Tibial artery (tissue), 4 donors: ENCODE data around the gene CPTP.

Experiments
- DNase-seq, 2 donors: peaks; one replicate each; pipeline ENCODE4 v3.0.0-alpha.2; 2019
- H3K27ac ChIP-seq, 2 donors: fragments of 200-600 bp; sonication (generic) in 1 of 2; 1 replicate in 1 of 2; 2 replicates in 1 of 2; pipeline ENCODE4 v1.5.1; 2018 to 2019; ENCODE audit warnings: mild to moderate bottlenecking in 1 of 2
- H3K27me3 ChIP-seq, 2 donors: fragments of 200-600 bp; sonication (generic) in 1 of 2; one replicate each; pipeline versions ENCODE4 v1.5.1 to v1.6.0; 2016 to 2019
- H3K36me3 ChIP-seq, 3 donors: fragments of 200-600 bp; sonication (generic) in 2 of 3; one replicate each; pipeline ENCODE4 v1.5.1; 2016 to 2019; ENCODE audit warnings: mild to moderate bottlenecking in 2 of 3
- H3K4me1 ChIP-seq, 4 donors: fragments of 200-600 bp; sonication (generic) in 2 of 4; 1 replicate in 3 of 4; 2 replicates in 1 of 4; pipeline ENCODE4 v1.5.1; 2016 to 2019
- H3K4me3 ChIP-seq, 2 donors: fragments of 200-600 bp; sonication (generic) in 1 of 2; 1 replicate in 1 of 2; 2 replicates in 1 of 2; pipeline ENCODE4 v1.5.1; 2018 to 2019; ENCODE audit warnings: mild to moderate bottlenecking in 2 of 2
- H3K9me3 ChIP-seq, 3 donors: fragments of 200-600 bp; sonication (generic) in 1 of 3; one replicate each; pipeline ENCODE4 v1.5.1; 2016 to 2019
- CTCF ChIP-seq, 2 experiments: fragments of 200-600 bp in 1 of 2; fragments of 450-650 bp in 1 of 2; IDR thresholded peaks; one replicate each; pipeline ENCODE4 v1.5.1; 2017 to 2019; ENCODE audit warnings: antibody characterized with exemption in 2 of 2, mild to moderate bottlenecking in 1 of 2, moderate library complexity in 1 of 2
- intact Hi-C: fragments of 100-400 bp; cut with DNase I; formaldehyde crosslinking; loops from one replicate; pipeline ENCODE4 v1.15.0; 2023; ENCODE audit warnings: low total_unique reads

Gene CPTP

GRCh38 chr1:1371364-1371745 is 46.8 kb downstream of the CPTP start:
- intact Hi-C loops = no loop called here
- no peak overlapping the region for H3K27ac ChIP-seq
- H3K27me3 ChIP-seq = no peaks in the 10 kb centered on the region
- DNase-seq = no peak
- H3K4me3 ChIP-seq = no peak overlapping the region
- H3K4me1 ChIP-seq = peaks cover 0 to 36% (median 34%) of the 10 kb centered on the region in 4 donors
- peaks cover 8 to 20% (median 9%) of the 10 kb centered on the region in 3 donors for H3K36me3 ChIP-seq
- H3K9me3 ChIP-seq = no peaks in the 10 kb centered on the region
- TF ChIP-seq CTCF (IDR thresholded peaks at IDR 0.05) = no peak

- H3K9me3 ChIP-seq = no peaks in the 10 kb centered on the region
- intact Hi-C loops = no loop called here
- peaks cover 0 to 36% (median 34%) of the 10 kb centered on the region in 4 donors for H3K4me1 ChIP-seq
- H3K27ac ChIP-seq = no peak overlapping the region
- TF ChIP-seq CTCF (IDR thresholded peaks at IDR 0.05) = peak; percentile 88 to 97
- H3K4me3 ChIP-seq = no peak overlapping the region
- H3K27me3 ChIP-seq = no peaks in the 10 kb centered on the region
- H3K36me3 ChIP-seq = peaks cover 8 to 20% (median 9%) of the 10 kb centered on the region in 3 donors
- peak; percentile 47 to 81 for DNase-seq
Measured at GRCh38 chr1:1371746-1372711, 47.4 kb downstream of the CPTP start.

- H3K27ac ChIP-seq = no peak overlapping the region
- peak overlapping the region; percentile 94 to 99 for H3K4me3 ChIP-seq
- no peak for DNase-seq
- H3K36me3 ChIP-seq = peaks cover 8 to 20% (median 9%) of the 10 kb centered on the region in 3 donors
- no peak for TF ChIP-seq CTCF (IDR thresholded peaks at IDR 0.05)
- intact Hi-C loops = no loop called here
- peaks cover 0 to 36% (median 34%) of the 10 kb centered on the region in 4 donors for H3K4me1 ChIP-seq
- no peaks in the 10 kb centered on the region for H3K9me3 ChIP-seq
- no peaks in the 10 kb centered on the region for H3K27me3 ChIP-seq
Measured at GRCh38 chr1:1373051-1373814, 48.6 kb downstream of the CPTP start.

- Histone ChIP-seq H3K27ac (peak overlapping the region; percentile 94 to 99), H3K4me1 (peaks cover 0 to 36% (median 34%) of the 10 kb centered on the region in 4 donors), H3K27me3 (no peaks in the 10 kb centered on the region), H3K4me3 (peak overlapping the region; percentile 94 to 99), H3K9me3 (no peaks in the 10 kb centered on the region), H3K36me3 (peaks cover 8 to 20% (median 9%) of the 10 kb centered on the region in 3 donors)
- intact Hi-C loops = loop anchor here (2.0 kb wide), 1 partner anchor 25 kb away; the partner anchor contains the start of gene DVL1
- no peak for TF ChIP-seq CTCF (IDR thresholded peaks at IDR 0.05)
- no peak for DNase-seq
Measured at GRCh38 chr1:1373815-1374588, 49.4 kb downstream of the CPTP start.

GRCh38 chr1:1374589-1374928 is 50.0 kb downstream of the CPTP start:
- no peak for DNase-seq
- Histone ChIP-seq H3K4me3 (peak overlapping the region; percentile 94 to 99), H3K4me1 (peaks cover 0 to 36% (median 34%) of the 10 kb centered on the region in 4 donors), H3K27ac (peak overlapping the region; percentile 94 to 99), H3K27me3 (no peaks in the 10 kb centered on the region), H3K9me3 (no peaks in the 10 kb centered on the region), H3K36me3 (peaks cover 8 to 20% (median 9%) of the 10 kb centered on the region in 3 donors)
- intact Hi-C loops = loop anchor here (2.0 kb wide), 1 partner anchor 26 kb away; the partner anchor contains the start of gene DVL1
- TF ChIP-seq CTCF (IDR thresholded peaks at IDR 0.05) = no peak
